ENCODE data around the gene MYRIP.
A peak's percentile ranks its signal among the peaks of the same experiment; 100 is the strongest.
"Not testable (repeated sequence)": the region's sequence is repeated elsewhere in the genome, so short reads cannot be mapped to it uniquely, and the experiment has no call there.

The MYRIP gene

DNA sequence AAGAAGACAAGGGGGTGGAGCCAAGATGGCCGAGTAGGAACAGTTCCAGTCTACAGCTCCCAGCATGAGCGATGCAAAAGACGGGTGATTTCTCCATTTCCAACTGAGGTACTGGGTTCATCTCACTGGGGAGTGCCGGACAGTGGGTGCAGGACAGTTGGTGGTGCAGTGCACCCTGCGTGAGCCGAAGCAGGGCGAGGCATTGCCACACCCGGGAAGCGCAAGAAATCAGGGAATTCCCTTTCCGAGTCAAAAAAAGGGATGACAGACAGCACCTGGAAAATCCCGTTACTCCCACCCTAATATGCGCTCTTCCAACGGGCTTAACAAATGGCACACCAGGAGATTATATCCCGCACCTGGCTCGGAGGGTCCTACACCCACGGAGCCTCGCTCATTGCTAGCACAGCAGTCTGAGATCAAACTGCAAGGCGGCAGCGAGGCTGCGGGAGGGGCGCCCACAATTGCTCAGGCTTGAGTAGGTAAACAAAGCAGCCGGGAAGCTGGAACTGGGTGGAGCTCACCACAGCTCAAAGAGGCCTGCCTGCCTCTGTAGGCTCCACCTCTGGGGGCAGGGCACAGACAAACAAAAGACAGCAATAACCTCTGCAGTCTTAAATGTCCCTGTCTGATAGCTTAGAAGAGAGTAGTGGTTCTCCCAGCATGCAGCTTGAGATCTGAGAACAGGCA is 324.6 kb downstream of the MYRIP start:
- not testable (repeated sequence) for DNase-seq

GRCh38 chr3:40137591-40138295 is 328.3 kb downstream of the MYRIP start:
- no peak for DNase-seq

DNA sequence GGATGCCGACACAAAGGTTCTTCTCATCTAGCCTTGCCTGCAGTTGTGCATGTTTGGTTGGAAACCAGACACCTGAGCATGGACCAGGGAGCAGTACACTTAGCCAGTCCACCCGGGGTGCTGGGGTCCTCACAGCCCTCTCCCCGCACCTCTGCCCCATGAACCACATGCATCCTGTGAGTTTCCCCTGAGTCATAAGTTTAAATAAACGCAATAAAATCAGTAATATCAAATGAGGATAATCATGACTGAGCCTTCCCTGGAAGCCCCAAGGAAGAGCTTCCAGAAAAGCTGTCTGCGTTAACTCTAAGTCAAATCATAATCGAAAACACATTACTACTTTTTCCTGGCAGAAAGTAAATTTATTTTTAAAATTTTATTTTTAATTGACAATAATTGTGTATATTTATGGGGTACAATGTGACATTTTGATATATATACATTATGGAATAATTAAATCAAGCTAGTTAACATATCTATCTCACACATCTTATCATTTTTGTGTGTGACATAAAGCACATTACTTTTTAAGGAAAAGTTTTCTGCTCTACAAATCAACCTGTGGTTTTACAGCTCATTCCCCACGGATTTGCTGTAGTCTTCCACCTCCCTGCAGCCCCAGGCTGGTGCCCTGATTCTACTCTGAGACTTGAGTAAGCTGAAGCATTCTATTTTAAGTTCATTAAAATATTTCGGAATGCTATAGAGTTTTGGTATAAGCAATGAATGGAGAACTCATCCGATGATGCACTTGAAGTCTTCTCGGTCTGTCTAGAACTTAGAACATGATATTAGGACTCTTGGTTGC is 334.1 kb downstream of the MYRIP start:
- no peak for DNase-seq

- DNase-seq: no peak
Observed at GRCh38 chr3:40148827-40149226, 339.4 kb downstream of the MYRIP start.

DNA sequence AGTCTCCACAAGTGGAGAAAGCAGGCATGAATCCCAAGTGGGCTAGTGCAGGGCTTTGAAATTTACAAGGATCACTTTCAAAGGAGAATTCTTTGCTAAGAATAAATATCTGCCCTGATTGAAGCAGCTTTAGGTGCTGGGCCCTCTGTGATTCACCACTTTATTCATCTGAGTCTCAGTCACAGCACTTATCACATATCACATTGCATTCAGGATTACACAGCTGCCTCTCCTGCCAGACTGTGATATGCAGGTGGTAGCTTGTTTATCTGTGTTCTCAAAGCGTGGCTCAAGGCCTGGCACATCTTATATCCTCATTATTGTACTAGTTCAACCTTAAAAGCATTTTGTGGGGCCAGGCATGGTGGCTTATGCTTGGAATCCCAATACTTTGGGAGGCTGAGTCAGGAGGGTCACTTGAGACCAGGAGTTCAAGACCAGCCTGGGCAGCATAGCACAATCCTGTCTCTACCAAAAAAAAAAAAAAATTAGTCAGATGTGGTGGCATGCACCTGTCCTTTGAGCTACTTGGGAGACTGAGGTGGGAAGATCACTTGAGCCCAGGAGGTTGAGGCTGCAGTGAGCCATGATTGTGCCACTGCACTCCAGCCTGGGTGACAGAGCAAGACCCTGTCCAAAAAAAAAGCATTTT is 343.2 kb downstream of the MYRIP start:
- peak; percentile 26 for DNase-seq

GRCh38 chr3:40160933-40161332 is 351.5 kb downstream of the MYRIP start:
- DNase-seq: no peak

DNA sequence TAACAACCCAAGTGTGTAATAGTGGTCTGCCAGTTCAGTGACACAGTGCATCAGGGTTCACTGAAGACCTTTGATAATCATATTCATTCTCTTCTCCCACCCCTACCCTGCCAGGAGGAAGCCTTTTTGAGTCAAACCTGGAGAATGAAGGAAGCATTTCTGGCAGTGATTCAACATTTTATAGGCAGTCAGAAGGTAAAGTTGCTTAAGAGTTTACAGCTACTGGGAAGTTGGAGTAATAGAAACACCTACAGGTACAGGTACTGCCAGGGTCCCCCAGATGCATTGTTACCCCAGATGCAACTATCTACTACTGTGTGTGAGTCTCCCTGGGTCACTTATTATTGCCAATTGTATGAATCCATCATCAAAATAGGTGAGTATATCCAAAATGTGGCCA is 353.2 kb downstream of the MYRIP start:
- DNase-seq: no peak

GRCh38 chr3:40166997-40167396 is 357.6 kb downstream of the MYRIP start:
- no peak for DNase-seq

GRCh38 chr3:40167958-40168357 is 358.5 kb downstream of the MYRIP start:
- DNase-seq: peak; percentile 18

- no peak for DNase-seq
Observed at GRCh38 chr3:40169983-40170382, 360.6 kb downstream of the MYRIP start.

- no peak for DNase-seq
Observed at GRCh38 chr3:40170395-40170794, 361.0 kb downstream of the MYRIP start.

DNA sequence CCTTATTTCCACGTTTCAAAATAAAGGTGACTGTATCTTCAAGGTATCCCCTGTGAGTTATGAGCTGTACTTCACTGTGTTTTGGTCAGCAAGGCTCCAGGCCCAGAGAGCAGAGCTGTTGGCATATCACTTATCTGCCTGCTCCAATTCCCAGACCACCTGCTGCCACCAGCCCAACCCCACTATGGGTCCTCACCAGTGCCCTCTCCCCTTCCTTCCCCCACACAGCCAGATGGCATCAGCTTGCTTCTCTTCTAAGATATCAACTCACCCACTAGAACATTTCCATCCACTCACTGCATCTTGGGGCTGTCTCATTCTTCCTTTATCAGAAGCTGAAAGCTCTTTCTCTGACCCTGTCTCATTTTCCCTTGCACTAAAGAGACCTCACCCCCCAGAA is 363.2 kb downstream of the MYRIP start:
- no peak for DNase-seq

- DNase-seq: no peak
Observed at GRCh38 chr3:40173227-40173721, 363.9 kb downstream of the MYRIP start.

GRCh38 chr3:40178012-40178594 is 368.7 kb downstream of the MYRIP start:
- no peak for DNase-seq

DNA sequence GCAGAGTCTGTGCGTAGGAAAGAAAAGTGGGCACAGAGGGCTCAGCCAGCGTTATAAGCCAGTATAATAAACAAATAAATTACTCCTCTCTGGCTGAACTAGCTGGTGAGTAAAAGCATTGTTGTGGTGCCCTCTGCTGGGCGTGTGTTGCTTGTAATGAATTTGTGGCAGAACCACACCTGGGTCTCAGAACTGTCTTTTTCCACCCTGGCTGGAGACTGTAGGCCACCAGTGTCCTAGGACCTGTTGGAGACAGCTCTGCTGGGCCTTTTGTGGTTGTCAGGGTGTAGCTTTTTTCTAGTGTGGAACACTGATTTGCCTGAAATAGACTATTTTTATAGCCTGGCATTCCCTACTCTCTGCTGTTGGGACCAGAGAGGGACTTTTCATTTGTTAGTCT is 369.6 kb downstream of the MYRIP start:
- peak; percentile 51 for DNase-seq

DNA sequence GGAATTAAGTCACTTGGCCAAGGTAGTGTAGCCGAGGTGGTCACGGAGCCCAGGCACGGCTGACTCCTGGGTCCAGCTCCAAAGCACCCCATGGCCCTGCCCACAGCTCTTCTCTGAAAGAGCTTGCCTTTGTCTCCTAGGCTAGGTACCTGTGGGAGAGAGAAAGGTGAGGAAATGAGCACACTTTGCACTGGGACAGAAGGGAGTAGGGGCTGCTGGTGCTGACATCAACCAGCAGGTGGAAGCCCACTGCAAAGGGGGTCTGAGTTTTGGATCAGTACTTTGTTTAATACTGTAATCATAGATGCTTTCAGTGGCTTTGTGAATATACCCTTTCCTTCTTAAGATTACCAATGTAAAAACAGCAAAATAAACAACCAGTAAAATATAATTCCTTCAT is 371.8 kb downstream of the MYRIP start:
- no peak for DNase-seq

GRCh38 chr3:40185029-40185695 is 375.8 kb downstream of the MYRIP start:
- DNase-seq: no peak

DNA sequence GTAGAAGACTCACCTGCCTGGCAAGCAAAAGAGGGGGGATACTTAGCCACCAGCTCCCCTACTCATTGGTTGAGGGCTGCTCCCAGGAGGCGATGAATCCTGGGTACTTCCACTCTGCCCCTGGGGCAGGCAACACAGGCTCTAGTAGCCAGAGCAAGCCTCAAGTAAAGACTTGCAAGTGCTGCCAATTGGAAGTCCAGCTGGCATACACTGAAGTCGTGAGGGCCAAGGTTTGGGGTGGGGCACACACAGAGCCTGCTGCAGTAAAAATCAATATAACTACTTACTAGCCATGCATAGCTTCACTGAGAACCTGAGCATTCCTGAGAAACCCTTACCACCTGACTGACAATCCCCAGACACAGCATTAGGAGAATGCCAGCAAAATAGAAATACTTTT is 377.1 kb downstream of the MYRIP start:
- DNase-seq: no peak

- DNase-seq: no peak
Observed at GRCh38 chr3:40187945-40188344, 378.5 kb downstream of the MYRIP start.

GRCh38 chr3:40189118-40189517 is 379.7 kb downstream of the MYRIP start:
- DNase-seq: no peak

DNA sequence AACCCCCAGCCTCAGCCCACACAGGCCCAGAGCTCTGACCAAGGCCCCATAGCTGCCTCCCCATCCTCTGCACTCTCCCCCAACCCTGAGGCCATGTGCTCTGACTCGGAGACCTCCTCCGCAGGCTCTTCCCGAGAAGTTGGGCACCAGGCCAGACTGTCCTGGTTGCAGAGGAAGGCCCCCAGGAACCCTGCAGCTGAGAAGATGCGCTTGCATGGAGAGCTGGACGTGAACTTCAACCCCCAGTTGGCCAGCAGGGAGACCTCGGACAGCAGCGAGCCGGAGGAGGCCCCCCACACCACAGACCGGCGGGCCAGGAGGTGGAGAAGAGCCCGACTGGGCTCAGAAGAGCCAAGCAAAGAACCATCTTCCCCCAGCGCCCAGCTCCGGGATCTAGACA is 380.6 kb downstream of the MYRIP start:
- no peak for DNase-seq

DNA sequence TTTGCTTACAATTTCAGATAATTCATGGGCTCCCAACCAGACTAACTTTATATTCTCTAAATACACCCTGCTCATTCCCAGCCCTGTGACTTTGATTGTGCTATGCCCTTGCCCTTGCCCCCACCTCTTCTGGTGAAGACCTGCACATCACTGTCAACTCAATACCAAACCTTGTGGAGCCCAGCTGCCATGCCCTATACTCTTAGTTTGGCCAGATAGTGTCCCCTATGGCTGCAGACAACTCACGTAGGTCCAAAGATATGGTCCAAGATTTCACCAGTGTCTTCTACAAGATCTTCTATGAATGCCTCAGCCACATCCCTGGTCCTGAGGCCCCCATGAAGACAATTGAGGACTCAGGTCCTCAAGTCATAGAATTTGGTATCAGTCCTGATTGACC is 381.8 kb downstream of the MYRIP start:
- DNase-seq: no peak

All from NCI-H1105 treated with DMSO at 0.1 percent for 48 hours (cell line).